ENCODE measurements around the gene CMSS1.
A peak's percentile ranks its signal among the peaks of the same experiment; 100 is the strongest.

CMSS1 gene

GRCh38 chr3:100120693-100121092 lies 303.0 kb downstream of the CMSS1 start:
- no peak for DNase-seq

GRCh38 chr3:100122321-100122720 lies 304.7 kb downstream of the CMSS1 start:
- DNase-seq: no peak

- DNase-seq: no peak
Observed at GRCh38 chr3:100123112-100123511, 305.4 kb downstream of the CMSS1 start.

- no peak for DNase-seq
Observed at GRCh38 chr3:100124201-100124761, 306.6 kb downstream of the CMSS1 start.

GRCh38 chr3:100125161-100125938 lies 307.7 kb downstream of the CMSS1 start:
- DNase-seq: no peak

- DNase-seq: no peak
Observed at GRCh38 chr3:100127792-100128191, 310.1 kb downstream of the CMSS1 start.

GRCh38 chr3:100128565-100128964 lies 310.9 kb downstream of the CMSS1 start:
- no peak for DNase-seq

- peak; percentile 21 for DNase-seq
Observed at GRCh38 chr3:100129941-100130340, 312.3 kb downstream of the CMSS1 start.

GRCh38 chr3:100131241-100131640 lies 313.6 kb downstream of the CMSS1 start:
- DNase-seq: peak; percentile 33

GRCh38 chr3:100136921-100137320 lies 319.3 kb downstream of the CMSS1 start:
- no peak for DNase-seq

- DNase-seq: no peak
Observed at GRCh38 chr3:100140976-100141375, 323.3 kb downstream of the CMSS1 start.

- no peak for DNase-seq
Observed at GRCh38 chr3:100141586-100141985, 323.9 kb downstream of the CMSS1 start.

- peak; percentile 31 for DNase-seq
Observed at GRCh38 chr3:100144255-100144866, 326.7 kb downstream of the CMSS1 start.

- no peak for DNase-seq
Observed at GRCh38 chr3:100149130-100149529, 331.5 kb downstream of the CMSS1 start.

- no peak for DNase-seq
Observed at GRCh38 chr3:100149713-100150415, 332.2 kb downstream of the CMSS1 start.

GRCh38 chr3:100150473-100150872 lies 332.8 kb downstream of the CMSS1 start:
- DNase-seq: no peak

GRCh38 chr3:100151024-100151707 lies 333.5 kb downstream of the CMSS1 start:
- no peak for DNase-seq

GRCh38 chr3:100154171-100154570 lies 336.5 kb downstream of the CMSS1 start:
- no peak for DNase-seq

GRCh38 chr3:100155128-100155527 lies 337.5 kb downstream of the CMSS1 start:
- peak; percentile 9 for DNase-seq

GRCh38 chr3:100155590-100155989 lies 337.9 kb downstream of the CMSS1 start:
- DNase-seq: no peak

GRCh38 chr3:100157685-100158084 lies 340.0 kb downstream of the CMSS1 start:
- no peak for DNase-seq

- DNase-seq: no peak
Observed at GRCh38 chr3:100158918-100159330, 341.3 kb downstream of the CMSS1 start.
